Measurements from ENCODE around the gene C2CD2. TPM values are rescaled to one million over a fixed set of nuclear protein-coding genes. Genes with fewer than 3 reads are reported as not detected.

Gene C2CD2
- total RNA-seq, 1 donor from 2014 or later, result 31.1 TPM

GRCh38 chr21:41928621-41929220 lies 25.1 kb downstream of the C2CD2 start:
- Mint-ChIP-seq H3K4me1 (peaks cover 57% of the 10 kb centered on the region), H3K27me3 (ENCODE audit: low read depth) (no peaks in the 10 kb centered on the region), H3K9me3 (no peaks in the 10 kb centered on the region), H3K36me3 (no peaks in the 10 kb centered on the region), H3K4me3 (no peak overlapping the region), H3K27ac (no peak overlapping the region)
- no peak for TF ChIP-seq CTCF (IDR thresholded peaks at IDR 0.05; ENCODE audit: unreplicated experiment)
- DNase-seq (ENCODE audit: low spot score in 2 of 2, unreplicated experiment in 2 of 2), result no peak

GRCh38 chr21:41927727-41928409 lies 25.9 kb downstream of the C2CD2 start:
- Mint-ChIP-seq H3K4me1 (peaks cover 55% of the 10 kb centered on the region), H3K9me3 (no peaks in the 10 kb centered on the region), H3K27ac (peak overlapping the region; percentile 21), H3K27me3 (ENCODE audit: low read depth) (no peaks in the 10 kb centered on the region), H3K36me3 (no peaks in the 10 kb centered on the region), H3K4me3 (no peak overlapping the region)
- no peak for DNase-seq (ENCODE audit: low spot score in 2 of 2, unreplicated experiment in 2 of 2)
- TF ChIP-seq CTCF (IDR thresholded peaks at IDR 0.05; ENCODE audit: unreplicated experiment), result no peak

- DNase-seq (ENCODE audit: low spot score in 2 of 2, unreplicated experiment in 2 of 2), result no peak
- TF ChIP-seq CTCF (IDR thresholded peaks at IDR 0.05; ENCODE audit: unreplicated experiment), result no peak
- H3K36me3 Mint-ChIP-seq, result no peaks in the 10 kb centered on the region
- H3K4me3 Mint-ChIP-seq, result peak overlapping the region; percentile 43
- H3K9me3 Mint-ChIP-seq, result no peaks in the 10 kb centered on the region
- H3K27me3 Mint-ChIP-seq (ENCODE audit: low read depth), result no peaks in the 10 kb centered on the region
- H3K4me1 Mint-ChIP-seq, result peaks cover 48% of the 10 kb centered on the region
- peak overlapping the region; percentile 94 for H3K27ac Mint-ChIP-seq
Measured at GRCh38 chr21:41926807-41927171, 27.0 kb downstream of the C2CD2 start.

GRCh38 chr21:41926117-41926806 lies 27.6 kb downstream of the C2CD2 start:
- H3K4me1 Mint-ChIP-seq, result peaks cover 48% of the 10 kb centered on the region
- TF ChIP-seq CTCF (IDR thresholded peaks at IDR 0.05; ENCODE audit: unreplicated experiment), result no peak
- H3K27ac Mint-ChIP-seq, result peak overlapping the region; percentile 94
- H3K36me3 Mint-ChIP-seq, result no peaks in the 10 kb centered on the region
- no peak for DNase-seq (ENCODE audit: low spot score in 2 of 2, unreplicated experiment in 2 of 2)
- peak overlapping the region; percentile 43 for H3K4me3 Mint-ChIP-seq
- H3K27me3 Mint-ChIP-seq (ENCODE audit: low read depth), result no peaks in the 10 kb centered on the region
- no peaks in the 10 kb centered on the region for H3K9me3 Mint-ChIP-seq

GRCh38 chr21:41925767-41926116 lies 28.1 kb downstream of the C2CD2 start:
- no peaks in the 10 kb centered on the region for H3K36me3 Mint-ChIP-seq
- H3K27me3 Mint-ChIP-seq (ENCODE audit: low read depth), result no peaks in the 10 kb centered on the region
- H3K9me3 Mint-ChIP-seq, result no peaks in the 10 kb centered on the region
- H3K27ac Mint-ChIP-seq, result peak overlapping the region; percentile 94
- peak overlapping the region; percentile 43 for H3K4me3 Mint-ChIP-seq
- TF ChIP-seq CTCF (IDR thresholded peaks at IDR 0.05; ENCODE audit: unreplicated experiment), result no peak
- no peak for DNase-seq (ENCODE audit: low spot score in 2 of 2, unreplicated experiment in 2 of 2)
- H3K4me1 Mint-ChIP-seq, result peaks cover 43% of the 10 kb centered on the region

All from mesothelial cell of epicardium (in vitro differentiated cells).